ENCODE data around the gene GMEB2. TPM values are rescaled to one million over a fixed set of nuclear protein-coding genes. Genes with fewer than 3 reads are reported as not detected.

The GMEB2 gene
- total RNA-seq (2022) (20.6 and 21.5 TPM in 2 replicates), Bru-seq, nascent RNA (percentile 64 among the genes with signal in this experiment), BruChase-seq, experiment 1, labeled RNA remaining after a 2-hour chase (percentile 66 among the genes with signal in this experiment), BruChase-seq, experiment 2, labeled RNA remaining after a 6-hour chase (percentile 64 among the genes with signal in this experiment)
- long read RNA-seq, full-length matches to known transcripts, result 12 of 36 reads
- long read RNA-seq, partial matches to known transcripts, result 6 of 36 reads
- long read RNA-seq, other reads (novel, unspliced or antisense), result 18 of 36 reads

- POLR2A ChIA-PET, result interaction anchor here (0.5 to 1.8 kb wide), 10 partner anchors 9 to 330 kb away, joined by 3 to 30 read pairs (median 4); partner anchors contain the start of genes HELZ2, RTEL1, TPD52L2 and UCKL1
- no TSS peak for BruUV-seq (replicated peaks)
- peak in 1 of 2 experiments; percentile 90 for DNase-seq
- Histone ChIP-seq H3K9me3 (no peaks in the 10 kb centered on the region), H3K4me1 (peaks cover 18% of the 10 kb centered on the region), H3K27me3 (replicated peaks; ENCODE audit: control insufficient read depth, insufficient read depth, low read length) (no peaks in the 10 kb centered on the region), H3K36me3 (ENCODE audit: control insufficient read depth, insufficient read depth, low read length) (no peaks in the 10 kb centered on the region), H3K4me3 (ENCODE audit: low read depth, low read length) (peak within 1 kb of the TSS; percentile 91)
- intact Hi-C loops (cut with micrococcal nuclease; ENCODE audit: unreplicated experiment), result loop anchor here (2.0 to 10.0 kb wide), 4 partner anchors 16 to 268 kb away; partner anchors contain the start of genes ABHD16B, DNAJC5, RTEL1 and TPD52L2
- CTCF ChIA-PET, result interaction anchor here (0.5 to 1.7 kb wide), 7 partner anchors 15 to 349 kb away, joined by 3 to 18 read pairs (median 6); partner anchors contain the start of genes HELZ2, PTK6 and RTEL1
- H3K4me3 Mint-ChIP-seq (ENCODE audit: unreplicated experiment), result peak within 1 kb of the TSS; percentile 80
- TF ChIP-seq CTCF (IDR thresholded peaks at IDR 0.05; ENCODE audit: insufficient read depth in 1 of 2, low read depth in 1 of 2, low read length in 1 of 2, severe bottlenecking in 1 of 2, unreplicated experiment in 1 of 2), result no peak
- no peaks in the 10 kb centered on the region for H3K27me3 Mint-ChIP-seq (ENCODE audit: insufficient read depth, unreplicated experiment)
- H3K27ac Mint-ChIP-seq (ENCODE audit: unreplicated experiment), result peak within 1 kb of the TSS; percentile 90
- peaks cover 43% of the 10 kb centered on the region for H3K36me3 Mint-ChIP-seq (ENCODE audit: insufficient read depth, unreplicated experiment)
- H3K9me3 Mint-ChIP-seq (ENCODE audit: unreplicated experiment), result no peaks in the 10 kb centered on the region
- peaks cover 25% of the 10 kb centered on the region for H3K4me1 Mint-ChIP-seq (ENCODE audit: low read depth, unreplicated experiment)
Observed at GRCh38 chr20:63626424-63627128, at the start of gene GMEB2. TSS of gene GMEB2 (minus strand) at chr20:63627101. CDS start at chr20:63619397, 7,704 bp downstream.

- H3K36me3 ChIP-seq (ENCODE audit: control insufficient read depth, insufficient read depth, low read length), result no peaks in the 10 kb centered on the region
- Mint-ChIP-seq H3K27me3 (ENCODE audit: insufficient read depth, unreplicated experiment) (no peaks in the 10 kb centered on the region), H3K4me1 (ENCODE audit: low read depth, unreplicated experiment) (no peaks in the 10 kb centered on the region), H3K9me3 (ENCODE audit: unreplicated experiment) (no peaks in the 10 kb centered on the region), H3K4me3 (ENCODE audit: unreplicated experiment) (no peak overlapping the region), H3K27ac (ENCODE audit: unreplicated experiment) (no peak overlapping the region), H3K36me3 (ENCODE audit: insufficient read depth, unreplicated experiment) (peaks cover 16% of the 10 kb centered on the region)
- H3K4me3 ChIP-seq (ENCODE audit: low read depth, low read length), result no peak overlapping the region
- no peak for TF ChIP-seq CTCF (IDR thresholded peaks at IDR 0.05; ENCODE audit: insufficient read depth in 1 of 2, low read depth in 1 of 2, low read length in 1 of 2, severe bottlenecking in 1 of 2, unreplicated experiment in 1 of 2)
- H3K4me1 ChIP-seq, result no peaks in the 10 kb centered on the region
- no peak for DNase-seq
- H3K27me3 ChIP-seq (replicated peaks; ENCODE audit: control insufficient read depth, insufficient read depth, low read length), result no peaks in the 10 kb centered on the region
- no peaks in the 10 kb centered on the region for H3K9me3 ChIP-seq
- BruUV-seq (replicated peaks), result no TSS peak
- intact Hi-C loops (cut with micrococcal nuclease; ENCODE audit: unreplicated experiment), result no loop called here
- ChIA-PET CTCF (no interaction called here), POLR2A (no interaction called here)
Observed at GRCh38 chr20:63675681-63676368, 48.9 kb upstream of the GMEB2 start.

GRCh38 chr20:63673951-63674350 lies 47.0 kb upstream of the GMEB2 start:
- CTCF ChIA-PET, result interaction anchor here (0.6 kb wide), 1 partner anchor 243 kb away, joined by 3 read pairs; no protein-coding TSS in a partner anchor
- no peaks in the 10 kb centered on the region for H3K27me3 Mint-ChIP-seq (ENCODE audit: insufficient read depth, unreplicated experiment)
- H3K36me3 ChIP-seq (ENCODE audit: control insufficient read depth, insufficient read depth, low read length), result no peaks in the 10 kb centered on the region

More at GRCh38 chr20:63673951-63674350, 47.0 kb upstream of the GMEB2 start:
- no peaks in the 10 kb centered on the region for H3K4me1 Mint-ChIP-seq (ENCODE audit: low read depth, unreplicated experiment)
- no peak for DNase-seq
- no peak overlapping the region for H3K4me3 Mint-ChIP-seq (ENCODE audit: unreplicated experiment)
- no peaks in the 10 kb centered on the region for H3K9me3 Mint-ChIP-seq (ENCODE audit: unreplicated experiment)
- Histone ChIP-seq H3K27me3 (replicated peaks; ENCODE audit: control insufficient read depth, insufficient read depth, low read length) (no peaks in the 10 kb centered on the region), H3K4me3 (ENCODE audit: low read depth, low read length) (no peak overlapping the region), H3K4me1 (no peaks in the 10 kb centered on the region), H3K9me3 (no peaks in the 10 kb centered on the region)
- H3K27ac Mint-ChIP-seq (ENCODE audit: unreplicated experiment), result no peak overlapping the region
- peaks cover 19% of the 10 kb centered on the region for H3K36me3 Mint-ChIP-seq (ENCODE audit: insufficient read depth, unreplicated experiment)
- TF ChIP-seq CTCF (IDR thresholded peaks at IDR 0.05; ENCODE audit: insufficient read depth in 1 of 2, low read depth in 1 of 2, low read length in 1 of 2, severe bottlenecking in 1 of 2, unreplicated experiment in 1 of 2), result no peak
- BruUV-seq (replicated peaks), result no TSS peak
- intact Hi-C loops (cut with micrococcal nuclease; ENCODE audit: unreplicated experiment), result no loop called here
- POLR2A ChIA-PET, result no interaction called here

All from Caco-2 (cell line).